Inflammatory macrophage treated with lipopolysaccharide for 1 hour (primary cell): ENCODE results near the gene MRPS18C.
"Not testable (repeated sequence)": the region's sequence is repeated elsewhere in the genome, so short reads cannot be mapped to it uniquely, and the experiment has no call there.

ENCODE experiments used
- DNase-seq, 2 donors: peaks; one replicate each; pipeline ENCODE4 v3.0.0-alpha.2; 2020 to 2022

Gene MRPS18C

GRCh38 chr4:83498187-83498586 lies 42.3 kb downstream of the MRPS18C start:
- no peak for DNase-seq

- DNase-seq: not testable (repeated sequence)
Measured at GRCh38 chr4:83501671-83502070, 45.8 kb downstream of the MRPS18C start.

GRCh38 chr4:83503974-83504373 lies 48.1 kb downstream of the MRPS18C start:
- DNase-seq: no peak

GRCh38 chr4:83504503-83504902 lies 48.6 kb downstream of the MRPS18C start:
- no peak for DNase-seq

- no peak for DNase-seq
Measured at GRCh38 chr4:83504996-83505395, 49.1 kb downstream of the MRPS18C start.

GRCh38 chr4:83509156-83509585 lies 53.3 kb downstream of the MRPS18C start:
- peak; percentile 55 to 82 for DNase-seq

GRCh38 chr4:83510442-83510841 lies 54.6 kb downstream of the MRPS18C start:
- DNase-seq: no peak
